NK-92 treated with Interleukin-12 subunit alpha and Interleukin-12 subunit beta, amount 100 ng/mL, for 24 hours (cell line): Measurements from ENCODE around the gene CCM2.

Experiments
- DNase-seq: peaks from one replicate; lab custom pipeline; 2025; lab: John Stamatoyannopoulos, UW

CCM2 gene

DNA sequence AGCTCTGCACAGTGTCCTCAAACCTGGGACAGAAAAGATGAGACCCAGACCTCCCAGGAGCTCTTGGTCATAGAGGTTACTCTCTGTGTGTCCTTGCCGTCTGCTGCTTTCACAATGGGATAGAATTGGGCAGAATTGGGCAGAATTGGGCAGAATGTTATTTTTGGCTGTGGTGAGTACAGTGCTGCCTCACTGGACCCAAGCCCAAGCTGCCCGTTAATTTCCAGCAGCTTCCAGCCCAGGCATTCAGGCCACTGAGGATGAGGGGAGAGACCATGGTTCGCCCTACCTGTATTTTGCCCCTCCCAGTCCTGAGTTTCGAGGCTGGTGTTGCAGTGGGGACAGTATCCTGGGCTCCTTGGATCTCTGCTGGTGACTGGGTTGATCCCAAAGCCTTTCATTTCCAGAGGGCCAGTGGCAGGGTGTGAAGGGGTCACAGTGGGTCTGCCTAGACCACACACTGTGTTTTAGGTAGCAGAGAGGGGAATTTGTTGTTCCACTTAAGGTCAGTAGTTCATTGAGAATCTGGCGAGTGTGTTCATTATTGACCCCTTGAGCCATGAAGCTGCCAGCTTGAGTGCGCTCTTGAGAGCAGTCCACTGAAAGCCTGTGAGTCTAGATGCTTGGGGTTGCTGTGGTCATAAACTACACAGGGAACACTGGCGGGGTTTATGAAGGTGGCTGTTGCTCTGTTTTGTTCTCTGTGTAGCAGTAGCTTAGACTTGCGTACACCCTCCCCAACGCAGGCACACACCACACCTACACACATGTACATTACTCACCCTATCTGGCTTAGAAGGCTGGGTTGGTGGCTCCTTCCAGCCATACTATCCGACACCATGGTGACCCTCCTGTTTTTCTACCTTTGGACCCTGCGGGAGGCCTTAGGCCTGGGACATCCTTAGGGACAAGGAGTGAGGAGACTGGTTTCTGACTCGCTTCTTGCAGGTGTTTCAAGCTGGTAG lies 65.3 kb downstream of the CCM2 start:
- no peak for DNase-seq

- no peak for DNase-seq
Measured at GRCh38 chr7:45066409-45066808, 66.4 kb downstream of the CCM2 start.

DNA sequence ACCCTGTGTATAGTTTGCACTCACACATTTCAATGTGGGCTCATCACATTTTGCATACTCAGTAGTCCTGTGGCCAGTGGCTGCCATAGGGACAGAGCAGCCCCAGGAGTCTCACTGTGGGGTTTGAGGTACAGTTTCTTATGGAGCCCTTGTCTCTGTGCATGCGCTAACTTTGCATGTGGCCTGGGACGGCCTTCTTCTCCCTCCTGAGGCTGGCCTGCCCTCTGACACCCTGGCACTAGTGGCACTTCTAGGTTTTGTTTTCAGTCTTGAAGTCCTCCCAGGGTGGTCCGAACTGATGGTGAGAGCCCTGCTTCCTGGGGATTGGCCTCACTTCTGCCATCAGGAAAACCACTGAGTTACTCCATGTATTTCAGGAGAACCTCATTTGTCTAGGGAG lies 67.6 kb downstream of the CCM2 start:
- DNase-seq, result no peak

- DNase-seq, result no peak
Measured at GRCh38 chr7:45068236-45069023, 68.4 kb downstream of the CCM2 start.

- no peak for DNase-seq
Measured at GRCh38 chr7:45069444-45070253, 69.6 kb downstream of the CCM2 start.

DNA sequence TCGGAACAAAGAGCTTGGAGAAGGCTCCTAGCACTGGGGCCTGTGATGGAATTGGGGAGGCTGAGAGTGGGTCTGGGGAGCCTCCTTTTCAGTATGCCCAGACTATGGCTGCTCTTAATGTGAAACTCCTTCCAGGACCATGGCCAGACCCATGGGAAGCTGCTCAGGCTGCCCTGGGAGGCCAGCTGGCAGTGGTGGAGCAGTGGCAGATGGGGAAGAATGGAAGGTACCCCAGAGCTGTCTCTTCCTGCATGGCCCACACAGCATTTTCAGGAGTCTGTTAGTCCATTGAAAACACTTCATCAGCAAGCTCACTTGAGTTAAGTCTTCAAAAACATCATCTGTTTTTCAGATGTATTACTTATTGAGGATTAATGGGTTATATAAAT lies 70.2 kb downstream of the CCM2 start:
- no peak for DNase-seq

DNA sequence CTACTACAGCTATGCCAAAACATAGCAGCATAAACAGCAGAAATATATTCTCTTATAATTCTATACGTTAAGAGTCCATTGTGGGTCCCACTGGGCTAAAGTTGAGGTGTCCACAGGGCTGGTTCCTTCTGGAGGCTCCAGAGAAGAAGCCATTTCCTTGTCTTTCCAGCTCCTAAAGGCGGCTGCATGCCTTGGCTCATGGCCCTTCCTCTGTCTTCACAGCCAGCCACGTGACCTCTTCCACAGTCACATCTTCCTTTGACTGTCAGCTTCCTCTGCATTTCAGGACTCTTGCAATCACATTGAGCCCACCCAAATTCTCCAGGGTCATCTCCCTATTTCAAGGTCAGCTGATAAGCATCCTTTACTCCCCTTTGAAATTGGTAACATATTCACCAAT lies 71.5 kb downstream of the CCM2 start:
- no peak for DNase-seq

- no peak for DNase-seq
Measured at GRCh38 chr7:45072131-45073030, 72.4 kb downstream of the CCM2 start.

DNA sequence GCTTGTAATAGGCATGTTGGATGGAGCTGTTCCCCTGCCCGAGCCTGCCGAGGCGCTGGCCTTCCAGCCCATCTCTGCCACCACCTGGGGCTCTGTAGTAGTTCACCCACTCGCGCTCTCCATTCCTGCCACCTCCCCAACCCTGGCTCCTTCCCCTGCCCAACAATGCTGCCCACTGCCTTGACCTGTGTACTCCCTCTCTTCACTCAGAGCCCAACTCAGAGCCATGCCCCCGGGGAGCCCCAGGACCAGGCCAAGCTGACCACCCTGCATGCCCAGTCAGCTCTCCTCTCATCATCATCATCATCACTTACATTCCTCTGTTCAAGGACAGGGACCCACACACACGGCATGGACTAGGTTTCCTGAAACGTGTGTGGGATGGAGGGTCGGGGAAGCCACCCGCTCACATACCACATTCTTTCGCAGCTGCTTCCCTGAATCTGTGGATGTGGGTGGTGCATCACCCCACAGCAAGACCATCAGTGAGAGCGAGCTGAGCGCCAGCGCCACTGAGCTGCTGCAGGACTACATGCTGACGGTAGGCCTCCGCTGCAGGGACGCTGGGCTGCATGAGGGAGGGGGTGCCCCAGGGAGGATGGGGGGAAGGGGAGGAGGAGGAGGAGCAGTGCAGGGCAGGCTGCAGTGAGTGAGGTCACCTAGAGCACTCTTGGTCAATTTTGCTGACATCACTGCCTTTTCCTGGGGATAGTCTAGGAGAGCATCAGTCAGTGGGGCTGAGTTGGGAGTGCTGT lies 73.2 kb downstream of the CCM2 start:
- DNase-seq, result no peak

- no peak for DNase-seq
Measured at GRCh38 chr7:45073786-45074527, 74.0 kb downstream of the CCM2 start.

GRCh38 chr7:45074528-45075354 lies 74.7 kb downstream of the CCM2 start:
- no peak for DNase-seq

- no peak for DNase-seq
Measured at GRCh38 chr7:45075355-45075644, 75.3 kb downstream of the CCM2 start.

DNA sequence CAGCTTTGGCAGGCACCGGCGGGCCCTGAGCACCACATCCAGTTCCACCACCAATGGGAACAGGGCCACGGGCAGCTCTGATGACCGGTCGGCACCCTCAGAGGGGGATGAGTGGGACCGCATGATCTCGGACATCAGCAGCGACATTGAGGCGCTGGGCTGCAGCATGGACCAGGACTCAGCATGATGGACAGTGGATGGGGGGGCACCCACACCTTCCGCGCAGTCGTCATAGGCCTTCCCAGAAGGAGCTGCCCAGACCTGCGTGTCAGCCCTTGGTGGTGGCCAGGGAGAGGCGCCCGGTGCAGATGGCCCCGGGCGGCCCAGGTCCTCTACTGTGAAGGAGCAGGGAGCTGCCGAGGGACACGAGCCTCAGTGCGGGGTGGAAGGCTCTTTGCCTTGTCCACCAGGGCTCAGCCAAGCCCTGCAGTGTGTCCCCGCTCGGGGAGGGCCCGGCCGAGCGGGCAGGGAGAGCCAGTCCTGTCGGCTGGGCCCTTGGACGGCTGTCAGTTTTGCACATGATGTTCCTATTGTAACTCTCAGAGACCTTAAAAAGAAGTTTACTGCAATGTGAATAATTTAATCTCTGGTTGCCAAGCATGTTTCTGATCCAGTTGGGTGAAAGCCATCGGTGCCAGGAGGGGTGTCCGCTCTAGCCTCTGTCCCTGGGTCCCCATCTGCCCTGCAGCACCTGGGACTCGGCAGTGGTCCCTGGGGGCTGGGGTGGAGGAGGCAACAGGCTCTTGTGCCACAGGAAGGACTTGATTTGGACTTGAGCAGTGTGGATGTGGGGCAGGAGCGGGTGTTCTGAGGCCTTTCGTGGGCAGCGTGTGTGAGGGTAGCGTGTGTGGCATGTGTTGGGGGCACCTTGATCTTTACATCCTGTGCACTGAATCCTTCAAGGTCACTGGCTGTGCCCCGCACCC lies 76.1 kb downstream of the CCM2 start:
- no peak for DNase-seq

DNA sequence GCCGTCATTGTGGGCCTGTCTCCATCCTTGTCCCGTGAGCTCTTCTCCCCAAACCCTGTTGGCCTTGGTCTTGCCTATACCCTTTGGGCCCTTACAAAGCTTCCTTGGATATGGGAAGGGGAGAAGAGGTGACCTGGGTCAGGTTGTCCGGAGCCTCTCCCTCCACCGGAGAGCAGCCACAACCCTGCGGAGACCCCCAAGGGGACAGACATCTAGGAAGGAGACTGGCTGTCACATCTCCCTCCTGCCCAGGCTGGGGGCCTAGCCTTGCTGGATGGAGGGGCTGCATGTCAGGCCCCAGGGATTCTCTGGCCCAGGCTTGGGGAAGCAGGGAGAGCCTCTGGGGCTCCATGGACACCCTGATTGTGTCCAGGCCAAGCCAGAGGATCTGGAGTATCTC lies 76.9 kb downstream of the CCM2 start:
- DNase-seq, result no peak

DNA sequence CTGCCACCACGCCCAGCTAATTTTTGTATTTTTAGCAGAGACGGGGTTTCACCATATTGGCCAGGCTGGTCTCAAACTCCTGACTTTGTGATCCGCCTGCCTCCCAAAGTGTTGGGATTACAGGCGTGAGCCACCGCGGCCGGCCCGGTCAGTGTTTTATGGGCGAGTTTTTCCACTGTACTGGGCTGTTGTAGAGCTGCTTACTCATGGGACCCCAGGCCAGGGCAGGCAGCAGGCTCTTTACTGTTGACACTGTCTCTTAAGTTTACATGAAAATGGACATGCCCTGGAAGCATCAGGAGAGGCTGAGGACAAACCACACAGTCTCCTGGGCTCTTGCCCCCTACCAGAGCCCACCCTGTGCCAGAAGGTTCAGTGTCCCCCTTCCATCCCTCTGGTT lies 77.6 kb downstream of the CCM2 start:
- DNase-seq, result no peak

DNA sequence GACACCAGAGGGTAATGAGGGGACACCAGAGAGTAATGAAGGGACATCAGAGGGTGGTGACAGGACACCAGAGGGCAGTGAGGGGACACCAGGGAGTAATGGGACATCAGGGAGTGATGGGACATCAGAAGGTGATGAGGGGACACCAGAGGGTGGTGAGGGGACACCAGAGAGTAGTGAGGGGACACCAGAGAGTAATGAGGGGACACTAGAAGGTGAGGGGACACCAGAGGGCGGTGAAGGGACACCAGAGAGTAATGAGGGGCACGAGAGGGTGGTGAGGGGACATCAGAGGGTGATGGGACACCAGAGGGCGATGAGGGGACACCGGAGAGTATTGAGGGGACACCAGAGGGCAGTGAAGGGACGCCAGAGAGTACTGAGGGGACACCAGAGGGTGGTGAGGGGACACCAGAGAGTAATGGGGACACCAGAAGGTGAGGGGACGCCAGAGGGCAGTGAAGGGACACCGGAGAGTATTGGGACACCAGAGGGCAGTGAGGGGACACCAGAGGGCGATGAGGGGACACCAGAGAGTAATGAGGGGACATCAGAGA lies 78.2 kb downstream of the CCM2 start:
- DNase-seq, result no peak

- no peak for DNase-seq
Measured at GRCh38 chr7:45080265-45080957, 80.4 kb downstream of the CCM2 start.
